Panc1 (cell line): ENCODE measurements around the gene ARHGAP32. TPM values are rescaled to one million over a fixed set of nuclear protein-coding genes. Genes with fewer than 3 reads are reported as not detected.
A peak's percentile ranks its signal among the peaks of the same experiment; 100 is the strongest.

Source experiments
- ATAC-seq: fragments of 200-7000 bp; cut with Tn5 transposase; 2 replicates; pipeline ENCODE4 v1.9.1; 2020; ENCODE audit warnings: mild to moderate bottlenecking, moderate library complexity
- BruUV-seq: library from RNA; stranded (reverse); fragments of 400-500 nt; replicated peaks from 2 replicates; lab custom pipeline; 2021; lab: Mats Ljungman, UMichigan
- CTCF ChIA-PET: fragments of 300-600 bp; sonication (Branson Sonifier 250); formaldehyde crosslinking; loops from one replicate; lab custom pipeline; 2022; ENCODE audit warnings: antibody characterized with exemption; lab: Charles Lee
- POLR2A ChIA-PET: fragments of 300-600 bp; sonication (Branson Sonifier 250); formaldehyde crosslinking; loops from one replicate; lab custom pipeline; 2022; ENCODE audit warnings: antibody characterized with exemption; lab: Charles Lee
- DNase-seq: peaks from one replicate; pipeline ENCODE4 v3.0.0-alpha.2; 2010; ENCODE audit warnings: low read depth, low spot score
- H3K27ac ChIP-seq: 2 replicates; pipeline ENCODE4 v1.5.1; 2011; ENCODE audit warnings: mild to moderate bottlenecking, low read length, inconsistent platforms
- H3K27me3 ChIP-seq: fragments of 200-500 bp; sonication (Bioruptor generic); 2 replicates; pipeline ENCODE4 v1.6.0; 2014; ENCODE audit warnings: low read length, inconsistent platforms; ENCODE audit not compliant: control insufficient read depth, insufficient read depth
- H3K36me3 ChIP-seq: fragments of 200-500 bp; sonication (Bioruptor generic); 2 replicates; pipeline ENCODE4 v1.5.1; 2014; ENCODE audit warnings: inconsistent platforms, mild to moderate bottlenecking, low read length, moderate library complexity; ENCODE audit not compliant: control insufficient read depth, insufficient read depth
- H3K4me1 ChIP-seq: 2 replicates; pipeline ENCODE4 v1.5.1; 2011; ENCODE audit warnings: inconsistent platforms, mild to moderate bottlenecking, low read length, moderate library complexity; ENCODE audit not compliant: control insufficient read depth, insufficient read depth
- H3K4me3 ChIP-seq, 2 experiments: 2 replicates each; pipeline ENCODE4 v1.5.1; 2011 to 2012; ENCODE audit warnings: low read depth in 2 of 2, low read length in 2 of 2, mild to moderate bottlenecking in 2 of 2, inconsistent platforms in 1 of 2, moderate library complexity in 1 of 2
- H3K9me3 ChIP-seq: fragments of 200-500 bp; sonication (Bioruptor generic); 2 replicates; pipeline ENCODE4 v1.5.1; 2014; ENCODE audit warnings: low read depth, mild to moderate bottlenecking, inconsistent platforms, low read length, moderate library complexity; ENCODE audit not compliant: control insufficient read depth, insufficient read depth
- POLR2AphosphoS5 ChIP-seq: IDR thresholded peaks from 2 replicates; pipeline ENCODE4 v1.6.1; 2012; ENCODE audit warnings: mild to moderate bottlenecking, low read depth, low read length, moderate library complexity
- REST ChIP-seq, 2 experiments: IDR thresholded peaks; 2 replicates each; pipeline ENCODE4 v1.6.1; 2011 to 2012; ENCODE audit warnings: low read depth in 2 of 2, control low read depth in 1 of 2, low read length in 1 of 2, mild to moderate bottlenecking in 1 of 2, moderate library complexity in 1 of 2; ENCODE audit not compliant: insufficient read depth in 1 of 2
- SIN3A ChIP-seq: IDR thresholded peaks from 2 replicates; pipeline ENCODE4 v1.6.1; 2012; ENCODE audit warnings: low read depth, mild to moderate bottlenecking, low read length, moderate library complexity, borderline replicate concordance; ENCODE audit not compliant: insufficient read depth
- TCF7L2 ChIP-seq: IDR thresholded peaks from 2 replicates; pipeline ENCODE4 v1.6.1; 2011; ENCODE audit warnings: mild to moderate bottlenecking, low read depth, low read length, inconsistent platforms
- in situ Hi-C: cut with HindIII; loops from 2 replicates; pipeline ENCODE4 v1.10.0; 2016; ENCODE audit warnings: low sequenced_read_pairs, low pct_unique_long_range_greater_than_20kb
- intact Hi-C: fragments of 100-400 bp; cut with micrococcal nuclease; formaldehyde crosslinking; loops from one replicate; pipeline ENCODE4 v1.10.0; 2022; ENCODE audit not compliant: unreplicated experiment
- total RNA-seq: library from RNA; stranded (reverse); gene quantifications from one replicate; pipeline ENCODE4 v1.2.1, GENCODE V29; 2021; ENCODE audit not compliant: unreplicated experiment
- TF ChIP-seq, protein P1 (sequence below): fragments of 450-650 bp; IDR thresholded peaks from 2 replicates; pipeline ENCODE4 v1.5.1; 2017; ENCODE audit warnings: mild to moderate bottlenecking

ARHGAP32 gene
- total RNA-seq, 1 experiment from 2014 or later: 44.6 TPM

DNA sequence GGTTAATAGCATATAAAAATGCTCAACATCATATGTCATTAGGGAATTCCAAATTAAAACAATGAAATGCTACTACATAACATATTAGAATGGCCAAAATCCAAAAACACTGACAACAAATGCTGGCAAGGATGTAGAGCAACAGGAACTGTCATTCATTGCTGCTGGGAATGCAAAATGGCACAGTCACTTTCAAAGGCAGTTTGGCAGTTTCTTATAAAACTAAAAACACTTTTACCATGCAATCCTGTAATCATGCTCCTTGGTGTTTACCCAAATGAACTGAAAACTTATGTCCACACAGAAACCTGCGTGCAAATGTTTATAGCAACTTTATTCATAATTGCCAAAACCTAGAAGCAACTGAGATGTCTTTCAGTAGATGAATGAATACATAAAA is 105.1 kb downstream of the ARHGAP32 start:
- H3K36me3 ChIP-seq: no peaks in the 10 kb centered on the region
- H3K4me1 ChIP-seq: no peaks in the 10 kb centered on the region
- no peak overlapping the region for H3K27ac ChIP-seq
- H3K4me3 ChIP-seq: no peak overlapping the region
- ChIA-PET POLR2A (no interaction called here), CTCF (no interaction called here)
- H3K9me3 ChIP-seq: peaks cover 8% of the 10 kb centered on the region; the same call in 1 of the 2 replicates
- intact Hi-C loops: no loop called here
- no peaks in the 10 kb centered on the region for H3K27me3 ChIP-seq
- no peak for DNase-seq
- no TSS peak for BruUV-seq
- in situ Hi-C loops: no loop called here
- TF ChIP-seq, protein P1, sequence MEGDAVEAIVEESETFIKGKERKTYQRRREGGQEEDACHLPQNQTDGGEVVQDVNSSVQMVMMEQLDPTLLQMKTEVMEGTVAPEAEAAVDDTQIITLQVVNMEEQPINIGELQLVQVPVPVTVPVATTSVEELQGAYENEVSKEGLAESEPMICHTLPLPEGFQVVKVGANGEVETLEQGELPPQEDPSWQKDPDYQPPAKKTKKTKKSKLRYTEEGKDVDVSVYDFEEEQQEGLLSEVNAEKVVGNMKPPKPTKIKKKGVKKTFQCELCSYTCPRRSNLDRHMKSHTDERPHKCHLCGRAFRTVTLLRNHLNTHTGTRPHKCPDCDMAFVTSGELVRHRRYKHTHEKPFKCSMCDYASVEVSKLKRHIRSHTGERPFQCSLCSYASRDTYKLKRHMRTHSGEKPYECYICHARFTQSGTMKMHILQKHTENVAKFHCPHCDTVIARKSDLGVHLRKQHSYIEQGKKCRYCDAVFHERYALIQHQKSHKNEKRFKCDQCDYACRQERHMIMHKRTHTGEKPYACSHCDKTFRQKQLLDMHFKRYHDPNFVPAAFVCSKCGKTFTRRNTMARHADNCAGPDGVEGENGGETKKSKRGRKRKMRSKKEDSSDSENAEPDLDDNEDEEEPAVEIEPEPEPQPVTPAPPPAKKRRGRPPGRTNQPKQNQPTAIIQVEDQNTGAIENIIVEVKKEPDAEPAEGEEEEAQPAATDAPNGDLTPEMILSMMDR: no peak
- TF ChIP-seq SIN3A (no peak), REST (IDR thresholded peaks at IDR 0.05; ENCODE audit: insufficient read depth in 1 of 2, low read depth in 2 of 2, low read length in 1 of 2) (no peak)
- no peak for ATAC-seq

DNA sequence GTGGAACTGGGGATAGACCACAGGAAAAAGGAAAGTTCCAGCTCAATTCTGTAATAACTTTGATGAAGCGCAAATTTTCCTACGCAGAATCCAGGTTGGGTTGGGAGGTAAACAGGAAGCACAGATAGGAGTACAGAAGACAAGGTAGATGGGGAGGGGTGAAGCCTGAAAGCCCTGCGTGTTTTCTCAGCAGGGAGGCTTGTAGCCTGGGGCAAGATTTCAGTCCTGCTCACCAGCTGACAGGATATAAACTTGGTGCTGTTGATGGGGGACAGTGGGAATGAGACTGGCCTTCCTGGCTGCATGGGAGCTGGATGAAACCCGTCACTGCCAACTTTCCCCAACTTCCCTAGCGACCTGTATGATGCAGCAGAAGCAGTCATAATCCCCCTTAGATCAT is 114.9 kb downstream of the ARHGAP32 start:
- Histone ChIP-seq H3K36me3 (no peaks in the 10 kb centered on the region), H3K27me3 (no peaks in the 10 kb centered on the region), H3K27ac (peak overlapping the region; percentile 8; the same call in 1 of the 2 replicates), H3K4me1 (0 out of 2 replicates have a peak, but pooled peaks cover 3% of the 10 kb centered on the region), H3K4me3 (no peak overlapping the region), H3K9me3 (peaks cover 6% of the 10 kb centered on the region; the same call in 1 of the 2 replicates)
- no TSS peak for BruUV-seq
- in situ Hi-C loops: no loop called here
- intact Hi-C loops: no loop called here
- TF ChIP-seq, protein P1: no peak
- TF ChIP-seq REST (IDR thresholded peaks at IDR 0.05; ENCODE audit: insufficient read depth in 1 of 2, low read depth in 2 of 2, low read length in 1 of 2) (no peak), SIN3A (no peak), TCF7L2 (no peak), POLR2AphosphoS5 (no peak)
- peak; percentile 48; the same call in 1 of the 2 replicates for ATAC-seq
- DNase-seq: no peak
- ChIA-PET CTCF (no interaction called here), POLR2A (no interaction called here)
